ENCODE measurements around the gene CXCL6.
A peak's percentile ranks its signal among the peaks of the same experiment; 100 is the strongest.

Gene CXCL6

GRCh38 chr4:73862322-73862721 is 25.8 kb downstream of the CXCL6 start:
- H3K4me3 ChIP-seq (ENCODE audit: control insufficient read depth, low read depth, low read length): no peak overlapping the region
- DNase-seq (ENCODE audit: low read depth): peak; percentile 53
- no peak for TF ChIP-seq CTCF (conservative IDR thresholded peaks at IDR 0.05; ENCODE audit: control insufficient read depth, insufficient read depth, low read depth, low read length)

GRCh38 chr4:73864365-73864764 is 27.9 kb downstream of the CXCL6 start:
- peak; percentile 30 for TF ChIP-seq CTCF (conservative IDR thresholded peaks at IDR 0.05; ENCODE audit: control insufficient read depth, insufficient read depth, low read depth, low read length)
- no peak for DNase-seq (ENCODE audit: low read depth)
- H3K4me3 ChIP-seq (ENCODE audit: control insufficient read depth, low read depth, low read length): no peak overlapping the region

GRCh38 chr4:73864961-73865360 is 28.5 kb downstream of the CXCL6 start:
- DNase-seq (ENCODE audit: low read depth): no peak
- TF ChIP-seq CTCF (conservative IDR thresholded peaks at IDR 0.05; ENCODE audit: control insufficient read depth, insufficient read depth, low read depth, low read length): no peak
- H3K4me3 ChIP-seq (ENCODE audit: control insufficient read depth, low read depth, low read length): no peak overlapping the region

- no peak for DNase-seq (ENCODE audit: low read depth)
- no peak for TF ChIP-seq CTCF (conservative IDR thresholded peaks at IDR 0.05; ENCODE audit: control insufficient read depth, insufficient read depth, low read depth, low read length)
- no peak overlapping the region for H3K4me3 ChIP-seq (ENCODE audit: control insufficient read depth, low read depth, low read length)
These were observed 29.1 kb downstream of the CXCL6 start for GRCh38 chr4:73865431-73866096.

GRCh38 chr4:73866246-73866645 is 29.8 kb downstream of the CXCL6 start:
- no peak for DNase-seq (ENCODE audit: low read depth)
- H3K4me3 ChIP-seq (ENCODE audit: control insufficient read depth, low read depth, low read length): no peak overlapping the region
- TF ChIP-seq CTCF (conservative IDR thresholded peaks at IDR 0.05; ENCODE audit: control insufficient read depth, insufficient read depth, low read depth, low read length): no peak

GRCh38 chr4:73867783-73868182 is 31.3 kb downstream of the CXCL6 start:
- H3K4me3 ChIP-seq (ENCODE audit: control insufficient read depth, low read depth, low read length): no peak overlapping the region
- DNase-seq (ENCODE audit: low read depth): no peak
- TF ChIP-seq CTCF (conservative IDR thresholded peaks at IDR 0.05; ENCODE audit: control insufficient read depth, insufficient read depth, low read depth, low read length): no peak

Measured in fibroblast of mammary gland (primary cell).